ENCODE results near the gene OR10G4. TPM values are rescaled to one million over a fixed set of nuclear protein-coding genes. Genes with fewer than 3 reads are reported as not detected.
A peak's percentile ranks its signal among the peaks of the same experiment; 100 is the strongest.

The OR10G4 gene
- polyA plus RNA-seq, 1 donor (not counting 4 experiments of a cell fraction or from before 2014, with no cell fraction given), result not detected

- Histone ChIP-seq H4K20me1 (ENCODE audit: control insufficient read depth, extremely low read depth, insufficient read depth, low read length) (no peaks in the 10 kb centered on the region), H3K36me3 (ENCODE audit: control insufficient read depth in 2 of 2, extremely low read depth in 1 of 2, insufficient read depth in 2 of 2, low read length in 2 of 2) (no peaks in the 10 kb centered on the region), H3K27me3 (ENCODE audit: control insufficient read depth, extremely low read depth, insufficient read depth, low read length) (no peaks in the 10 kb centered on the region), H3K4me1 (ENCODE audit: control insufficient read depth, extremely low read depth, insufficient read depth, low read length) (peaks cover 31% of the 10 kb centered on the region), H3K9ac (ENCODE audit: control insufficient read depth, extremely low read depth, insufficient read depth, low read length) (peak overlapping the region; percentile 5), H3K9me3 (ENCODE audit: control insufficient read depth, low read depth, low read length) (no peaks in the 10 kb centered on the region), H3K4me3 (ENCODE audit: control insufficient read depth in 2 of 3, extremely low read depth in 1 of 3, insufficient read depth in 2 of 3, low read depth in 1 of 3, low read length in 3 of 3) (no peak overlapping the region), H3K27ac (ENCODE audit: control insufficient read depth, insufficient read depth, low read length) (peak overlapping the region; percentile 73), H3K4me2 (ENCODE audit: control insufficient read depth, extremely low read depth, insufficient read depth, low read depth, low read length) (no peak overlapping the region), H3K9me1 (ENCODE audit: control insufficient read depth, extremely low read depth, insufficient read depth, low read length) (no peaks in the 10 kb centered on the region), H2AFZ (ENCODE audit: control insufficient read depth, low read length) (no peak overlapping the region), H3K79me2 (ENCODE audit: control insufficient read depth, insufficient read depth, low read length) (no peaks in the 10 kb centered on the region)
- no peak for TF ChIP-seq CTCF (optimal IDR thresholded peaks at IDR 0.05 in 1 of 3, IDR thresholded peaks at IDR 0.05 in 1 of 3, conservative IDR thresholded peaks at IDR 0.05 in 1 of 3; ENCODE audit: extremely low read depth in 1 of 3, insufficient read depth in 2 of 3, low read length in 3 of 3)
- TF ChIP-seq EZH2 (IDR thresholded peaks at IDR 0.05; ENCODE audit: low read length), result no peak
- FAIRE-seq (no peak), DNase-seq (ENCODE audit: low read depth, low spot score) (no peak)
- dilution Hi-C loops (cut with MboI; ENCODE audit: extremely low pct_ligation_motif_present, low sequenced_read_pairs), result no loop called here
Observed at GRCh38 chr11:123976770-123977560, 35.8 kb upstream of the OR10G4 start.

- Histone ChIP-seq H3K4me3 (ENCODE audit: control insufficient read depth in 2 of 3, extremely low read depth in 1 of 3, insufficient read depth in 2 of 3, low read depth in 1 of 3, low read length in 3 of 3) (no peak within 1 kb of the TSS), H3K27me3 (ENCODE audit: control insufficient read depth, extremely low read depth, insufficient read depth, low read length) (no peaks in the 10 kb centered on the region), H3K4me1 (ENCODE audit: control insufficient read depth, extremely low read depth, insufficient read depth, low read length) (peaks cover 31% of the 10 kb centered on the region), H2AFZ (ENCODE audit: control insufficient read depth, low read length) (no peak within 1 kb of the TSS), H3K79me2 (ENCODE audit: control insufficient read depth, insufficient read depth, low read length) (no peaks in the 10 kb centered on the region), H3K36me3 (ENCODE audit: control insufficient read depth in 2 of 2, extremely low read depth in 1 of 2, insufficient read depth in 2 of 2, low read length in 2 of 2) (no peaks in the 10 kb centered on the region), H3K9me1 (ENCODE audit: control insufficient read depth, extremely low read depth, insufficient read depth, low read length) (no peaks in the 10 kb centered on the region), H3K9me3 (ENCODE audit: control insufficient read depth, low read depth, low read length) (no peaks in the 10 kb centered on the region), H4K20me1 (ENCODE audit: control insufficient read depth, extremely low read depth, insufficient read depth, low read length) (no peaks in the 10 kb centered on the region), H3K9ac (ENCODE audit: control insufficient read depth, extremely low read depth, insufficient read depth, low read length) (peak within 1 kb of the TSS; percentile 5), H3K4me2 (ENCODE audit: control insufficient read depth, extremely low read depth, insufficient read depth, low read depth, low read length) (peak within 1 kb of the TSS; percentile 8), H3K27ac (ENCODE audit: control insufficient read depth, insufficient read depth, low read length) (peak within 1 kb of the TSS; percentile 73)
- FAIRE-seq, result peak; percentile 70
- no peak for TF ChIP-seq EZH2 (IDR thresholded peaks at IDR 0.05; ENCODE audit: low read length)
- TF ChIP-seq CTCF (optimal IDR thresholded peaks at IDR 0.05 in 1 of 3, IDR thresholded peaks at IDR 0.05 in 1 of 3, conservative IDR thresholded peaks at IDR 0.05 in 1 of 3; ENCODE audit: extremely low read depth in 1 of 3, insufficient read depth in 2 of 3, low read length in 3 of 3), result no peak
- peak; percentile 71 for DNase-seq (ENCODE audit: low read depth, low spot score)
- dilution Hi-C loops (cut with MboI; ENCODE audit: extremely low pct_ligation_motif_present, low sequenced_read_pairs), result no loop called here
Observed at GRCh38 chr11:123977731-123978347, 35.0 kb upstream of the OR10G4 start, which contains the start of gene OR10S1. Gene OR10S1, minus strand, starts transcription at chr11:123977781. Its CDS starts 117 bp downstream, at chr11:123977664.
